ENCODE data around the gene LMX1A.

- TF ChIP-seq, protein P1, sequence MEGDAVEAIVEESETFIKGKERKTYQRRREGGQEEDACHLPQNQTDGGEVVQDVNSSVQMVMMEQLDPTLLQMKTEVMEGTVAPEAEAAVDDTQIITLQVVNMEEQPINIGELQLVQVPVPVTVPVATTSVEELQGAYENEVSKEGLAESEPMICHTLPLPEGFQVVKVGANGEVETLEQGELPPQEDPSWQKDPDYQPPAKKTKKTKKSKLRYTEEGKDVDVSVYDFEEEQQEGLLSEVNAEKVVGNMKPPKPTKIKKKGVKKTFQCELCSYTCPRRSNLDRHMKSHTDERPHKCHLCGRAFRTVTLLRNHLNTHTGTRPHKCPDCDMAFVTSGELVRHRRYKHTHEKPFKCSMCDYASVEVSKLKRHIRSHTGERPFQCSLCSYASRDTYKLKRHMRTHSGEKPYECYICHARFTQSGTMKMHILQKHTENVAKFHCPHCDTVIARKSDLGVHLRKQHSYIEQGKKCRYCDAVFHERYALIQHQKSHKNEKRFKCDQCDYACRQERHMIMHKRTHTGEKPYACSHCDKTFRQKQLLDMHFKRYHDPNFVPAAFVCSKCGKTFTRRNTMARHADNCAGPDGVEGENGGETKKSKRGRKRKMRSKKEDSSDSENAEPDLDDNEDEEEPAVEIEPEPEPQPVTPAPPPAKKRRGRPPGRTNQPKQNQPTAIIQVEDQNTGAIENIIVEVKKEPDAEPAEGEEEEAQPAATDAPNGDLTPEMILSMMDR (IDR thresholded peaks at IDR 0.05), result no peak
- TF ChIP-seq NPAS2 (CRISPR knock-in tag; IDR thresholded peaks at IDR 0.05; ENCODE audit: borderline replicate concordance), result no peak
These were observed 193.8 kb downstream of the LMX1A start for GRCh38 chr1:165162671-165163241.

Measured in A549 (cell line).